ENCODE results near the gene EIF2AK3. TPM values are rescaled to one million over a fixed set of nuclear protein-coding genes. Genes with fewer than 3 reads are reported as not detected.

The EIF2AK3 gene
- total and polyA plus RNA-seq, 10 of the 15 experiments (the other 5 are each of a cell fraction or from before 2014, with no cell fraction given), result 5.0 to 44.7 (median 22.4) TPM

GRCh38 chr2:88671786-88672427, 44.6 kb upstream of the EIF2AK3 start:
- Histone ChIP-seq H3K9ac (ENCODE audit: control insufficient read depth, insufficient read depth, low read length) (no peak overlapping the region), H3K4me3 (no peak overlapping the region), H3K4me2 (ENCODE audit: control insufficient read depth, insufficient read depth) (no peak overlapping the region), H3K27ac (ENCODE audit: control insufficient read depth, insufficient read depth) (no peak overlapping the region), H3K79me2 (ENCODE audit: control insufficient read depth, insufficient read depth, low read length) (no peaks in the 10 kb centered on the region), H3K36me3 (ENCODE audit: control insufficient read depth in 2 of 2, insufficient read depth in 2 of 2, low read length in 1 of 2) (no peaks in the 10 kb centered on the region), H2AFZ (ENCODE audit: control insufficient read depth, low read depth, low read length) (no peak overlapping the region), H3K4me1 (ENCODE audit: control insufficient read depth, insufficient read depth, low read length) (no peaks in the 10 kb centered on the region), H4K20me1 (ENCODE audit: control insufficient read depth, insufficient read depth) (no peaks in the 10 kb centered on the region), H3K9me3 (replicated peaks; ENCODE audit: control insufficient read depth, insufficient read depth, low read length) (no peaks in the 10 kb centered on the region), H3K27me3 (replicated peaks in 1 of 2; ENCODE audit: control insufficient read depth in 2 of 2, insufficient read depth in 2 of 2, low read length in 1 of 2) (no peaks in the 10 kb centered on the region)
- DNase-seq (ENCODE audit: low read depth, low spot score) (no peak), FAIRE-seq (peak; percentile 44), ATAC-seq (peak; percentile 83)
- TF ChIP-seq CTCF (IDR thresholded peaks at IDR 0.05 in 2 of 3, conservative IDR thresholded peaks at IDR 0.05 in 1 of 3; ENCODE audit: control insufficient read depth in 2 of 3, extremely low read depth in 1 of 3, insufficient read depth in 1 of 3, low read depth in 3 of 3, low read length in 3 of 3) (peak; percentile 76 to 92 (median 82)), RUNX3 (IDR thresholded peaks at IDR 0.05; ENCODE audit: low read length) (no peak), BCL11A (IDR thresholded peaks at IDR 0.05; ENCODE audit: low read depth, low read length) (no peak), RAD21 (IDR thresholded peaks at IDR 0.05; ENCODE audit: insufficient read depth, low read depth, low read length) (peak; percentile 92), YY1 (IDR thresholded peaks at IDR 0.05; ENCODE audit: low read depth, low read length) (0 out of 2 replicates have a peak, but pooled peaks have one; percentile 32), CEBPZ (IDR thresholded peaks at IDR 0.05; ENCODE audit: low read depth, low read length) (no peak), PBX3 (IDR thresholded peaks at IDR 0.05; ENCODE audit: insufficient replicate concordance, low read depth, low read length) (no peak), SMC3 (IDR thresholded peaks at IDR 0.05; ENCODE audit: borderline replicate concordance, low read length) (peak; percentile 89), HSF1 (IDR thresholded peaks at IDR 0.05; ENCODE audit: low read depth, low read length) (no peak), MEF2A (IDR thresholded peaks at IDR 0.05; ENCODE audit: insufficient read depth, low read depth, low read length) (no peak), YBX1 (IDR thresholded peaks at IDR 0.05) (no peak)
- in situ Hi-C loops (cut with MboI) (loop anchor here (25.0 kb wide), 1 partner anchor 610 kb away; the partner anchor contains the start of genes KRCC1 and SMYD1), intact Hi-C loops (cut with micrococcal nuclease; ENCODE audit: unreplicated experiment) (loop anchor here (5.0 kb wide), 1 partner anchor 480 kb away; no protein-coding TSS in a partner anchor)
- CTCF ChIA-PET, result interaction anchor here (0.6 to 15.3 kb wide), 35 partner anchors 9 to 482 kb away, joined by 3 to 399 read pairs (median 5); no protein-coding TSS in a partner anchor
- 56% methylated on average over 11 of the region's 11 CpGs for WGBS (ENCODE audit: insufficient coverage, insufficient replicate concordance, low lambda C conversion rate, missing lambda C conversion rate)
- RAD21 ChIA-PET (ENCODE audit: unreplicated experiment), result interaction anchor here (0.8 to 2.0 kb wide), 5 partner anchors 25 to 110 kb away, joined by 3 to 17 read pairs (median 3); no protein-coding TSS in a partner anchor
- SMC1A ChIA-PET (ENCODE audit: uncharacterized antibody, unreplicated experiment), result interaction anchor here (0.7 to 7.9 kb wide), 15 partner anchors 11 to 477 kb away, joined by 3 to 270 read pairs (median 4); no protein-coding TSS in a partner anchor
- POLR2A ChIA-PET, result interaction anchor here (0.6 to 1.5 kb wide), 3 partner anchors 46 to 614 kb away, joined by 3 to 4 read pairs (median 3); no protein-coding TSS in a partner anchor
- no TSS peak for BruUV-seq (replicated peaks)
